Body of pancreas (tissue), 4 donors: ENCODE measurements around the gene TAF1D.

Experiments used
- CTCF ChIP-seq, 7 experiments: fragments of 450-650 bp in 4 of 7; fragments of 200-600 bp in 3 of 7; sonication (generic) in 3 of 7; IDR thresholded peaks; one replicate each; pipeline ENCODE4 v1.5.1; 2016 to 2019; ENCODE audit warnings: antibody characterized with exemption in 7 of 7
- POLR2A ChIP-seq, 3 donors: fragments of 450-650 bp; IDR thresholded peaks; one replicate each; pipeline ENCODE4 v1.6.1; 2016; ENCODE audit warnings: antibody characterized with exemption in 3 of 3, mild to moderate bottlenecking in 2 of 3

GRCh38 chr11:93757924-93758865, 16.9 kb upstream of the TAF1D start:
- TF ChIP-seq CTCF (IDR thresholded peaks at IDR 0.05): no peak
- TF ChIP-seq POLR2A (IDR thresholded peaks at IDR 0.05): no peak
